Activated CD8-positive, alpha-beta memory T cell treated with anti-CD3 and anti-CD28 coated beads for 24 hours (primary cell): ENCODE results near the gene MINDY2.

Source experiments
- DNase-seq: peaks from one replicate; pipeline ENCODE4 v3.0.0-alpha.2; 2020

Gene MINDY2

DNA sequence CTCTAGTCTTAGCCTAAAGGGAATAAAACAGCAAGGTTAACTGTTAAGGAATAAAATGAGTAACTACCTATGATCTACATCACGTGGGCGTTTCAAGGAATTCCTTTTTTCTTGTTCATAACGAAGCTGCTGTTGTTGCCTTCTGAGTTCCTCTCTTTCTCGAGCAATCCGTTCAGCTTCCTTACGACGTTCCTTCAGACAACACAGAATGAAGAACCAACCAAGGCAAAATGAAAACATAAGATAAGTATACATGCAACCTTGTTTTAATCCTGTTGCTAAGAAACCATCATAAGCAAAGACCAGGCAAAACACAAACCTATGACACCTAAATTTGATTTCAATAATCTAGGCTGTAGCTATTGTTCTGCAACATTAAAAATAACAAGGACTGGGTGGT lies 118.3 kb downstream of the MINDY2 start:
- DNase-seq = no peak

- no peak for DNase-seq
Observed at GRCh38 chr15:58898150-58898680, 127.1 kb downstream of the MINDY2 start.

GRCh38 chr15:58900631-58901030 lies 129.5 kb downstream of the MINDY2 start:
- no peak for DNase-seq

- DNase-seq = no peak
Observed at GRCh38 chr15:58908550-58909309, 137.6 kb downstream of the MINDY2 start.

- no peak for DNase-seq
Observed at GRCh38 chr15:58909616-58910015, 138.5 kb downstream of the MINDY2 start.

GRCh38 chr15:58910456-58910855 lies 139.4 kb downstream of the MINDY2 start:
- no peak for DNase-seq
